NK-92 (cell line): Measurements from ENCODE around the gene POLR3E.
"Not testable (repeated sequence)": the region's sequence is repeated elsewhere in the genome, so short reads cannot be mapped to it uniquely, and the experiment has no call there.

Experiments
- DNase-seq: peaks from one replicate; lab custom pipeline; 2025; ENCODE audit not compliant: unreplicated experiment; lab: John Stamatoyannopoulos, UW

The POLR3E gene

DNA sequence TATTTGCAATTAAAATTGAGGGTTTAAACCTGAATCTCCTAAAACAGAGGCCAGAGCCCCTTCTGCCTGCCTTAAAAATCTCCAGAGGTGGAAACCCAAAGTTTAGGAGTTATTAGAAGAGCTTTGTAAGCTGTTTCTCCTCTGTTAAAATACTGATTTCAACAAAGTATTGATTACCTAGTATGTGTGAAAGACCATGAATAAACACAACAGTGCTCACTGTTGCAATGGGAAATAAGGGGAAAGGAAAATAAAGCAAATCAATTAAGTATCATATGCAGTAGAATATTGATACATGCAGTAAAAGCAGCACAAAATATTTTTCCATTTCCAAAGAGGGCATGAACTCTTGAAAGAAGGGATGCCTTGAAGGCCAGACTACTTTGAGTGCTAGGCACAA, 62.5 kb downstream of the POLR3E start:
- no peak for DNase-seq

DNA sequence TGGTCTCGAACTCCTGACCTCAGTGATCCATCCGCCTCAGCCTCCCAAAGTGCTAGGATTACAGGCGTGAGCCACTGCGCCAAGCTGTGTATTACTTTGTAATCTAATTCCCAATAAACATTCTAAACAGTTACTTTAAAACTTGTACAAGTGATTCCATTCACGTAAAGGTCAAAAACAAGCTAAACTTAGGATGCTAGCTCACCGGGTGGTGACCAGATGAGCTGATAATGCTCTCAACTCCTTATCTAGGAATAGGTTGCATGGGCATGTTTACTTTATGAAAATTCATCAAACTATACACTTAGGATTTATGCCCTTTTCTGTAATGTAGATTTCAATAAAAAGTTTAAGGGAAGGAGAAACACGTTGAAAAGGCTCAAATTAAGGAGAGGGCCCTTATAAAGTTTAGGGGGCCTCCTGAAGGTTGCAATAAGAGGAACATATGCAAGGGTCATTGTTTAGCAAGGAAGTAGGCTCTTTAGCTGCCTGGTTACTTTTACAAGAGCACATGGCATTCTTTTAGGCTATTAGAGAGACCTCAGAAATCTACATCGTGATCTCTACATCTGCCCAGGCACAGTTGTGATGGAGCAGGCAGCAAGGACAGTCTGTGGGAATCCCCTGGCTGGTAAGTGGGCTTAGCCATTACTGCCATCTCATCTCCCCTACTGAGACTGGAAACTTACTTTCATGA, 63.9 kb downstream of the POLR3E start:
- no peak for DNase-seq

DNA sequence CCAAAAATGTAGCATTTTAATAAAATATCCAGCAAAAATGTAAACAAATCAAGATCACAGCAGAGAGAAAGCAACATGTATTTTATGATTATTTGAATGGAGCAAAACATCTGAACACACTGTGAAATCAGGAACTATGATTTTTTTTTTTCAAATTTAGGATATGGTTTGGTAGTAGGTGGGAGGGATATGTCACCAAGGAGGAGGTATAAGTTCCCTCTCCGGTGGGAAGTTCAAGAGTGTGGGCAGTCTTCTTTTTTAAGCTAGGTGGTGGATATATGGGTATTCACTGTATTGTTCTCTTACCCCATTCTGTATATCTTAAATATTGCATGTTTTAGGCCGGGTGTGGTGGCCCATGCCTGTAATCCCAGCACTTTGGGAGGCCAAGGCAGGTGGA, 67.0 kb downstream of the POLR3E start:
- DNase-seq, result no peak

DNA sequence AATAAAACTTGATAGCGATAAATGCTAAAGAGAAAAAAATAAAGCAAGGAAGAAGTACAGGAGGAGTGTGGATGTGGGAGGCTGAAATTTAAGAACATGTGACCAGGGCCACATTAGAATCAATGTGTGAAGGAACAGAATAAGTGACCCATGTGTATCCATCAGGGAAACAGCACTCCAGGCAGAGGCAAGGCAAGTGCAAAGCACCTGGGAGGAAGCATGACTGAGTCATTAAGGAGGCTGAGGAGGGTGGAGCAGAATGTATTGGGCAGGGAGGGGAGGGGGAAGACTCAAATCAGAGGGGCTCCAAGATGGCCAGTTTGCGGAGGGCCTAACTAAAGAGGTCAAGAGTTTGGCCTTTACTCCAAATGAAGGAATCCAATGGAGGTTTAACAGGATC, 69.2 kb downstream of the POLR3E start:
- DNase-seq, result no peak

DNA sequence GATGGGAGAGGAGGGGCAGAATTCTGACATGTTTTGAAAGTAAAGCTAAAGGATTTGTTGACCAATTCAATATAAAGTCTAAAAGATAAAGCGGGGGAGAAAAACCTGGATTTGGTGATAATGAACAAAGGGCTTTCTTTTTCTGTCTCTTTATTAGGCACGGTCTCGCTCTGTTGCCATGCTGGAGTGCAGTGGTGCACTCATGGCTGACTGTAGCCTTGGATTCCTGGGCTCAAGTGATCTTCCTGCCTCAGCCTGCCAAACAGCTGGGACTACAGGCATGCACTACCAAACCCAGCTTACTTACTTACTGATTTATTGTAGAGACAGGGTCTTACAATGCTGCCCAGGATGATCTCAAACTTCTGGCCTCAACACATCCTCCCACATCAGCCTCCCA, 69.7 kb downstream of the POLR3E start:
- no peak for DNase-seq

DNA sequence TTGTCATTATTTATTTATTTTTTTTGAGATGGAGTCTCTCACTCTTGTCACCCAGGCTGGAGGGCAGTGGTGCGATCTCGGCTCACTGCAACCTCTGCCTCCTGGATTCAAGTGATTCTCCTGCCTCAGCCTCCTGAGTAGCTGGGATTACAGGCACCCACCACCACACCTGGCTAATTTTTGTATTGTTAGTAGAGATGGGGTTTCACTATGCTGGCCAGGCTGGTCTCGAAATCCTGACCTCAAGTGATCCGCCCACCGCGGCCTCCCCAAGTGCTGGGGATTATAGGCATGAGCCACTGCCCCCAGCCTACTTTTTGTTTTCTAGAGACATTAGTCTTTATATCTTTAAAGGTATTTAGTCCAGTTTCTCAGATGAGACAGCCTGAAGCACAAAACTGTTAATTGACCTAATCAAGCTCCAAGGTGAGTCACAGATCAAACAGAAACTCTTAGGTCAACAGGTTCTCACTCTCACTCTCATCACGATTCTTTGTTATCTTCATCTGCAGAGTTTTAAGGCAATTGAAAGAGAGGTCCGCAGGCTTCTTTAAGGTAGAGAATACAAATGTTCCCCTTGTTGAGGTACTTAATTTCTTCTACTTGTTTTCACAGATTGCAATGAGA, 71.1 kb downstream of the POLR3E start:
- not testable (repeated sequence) for DNase-seq

DNA sequence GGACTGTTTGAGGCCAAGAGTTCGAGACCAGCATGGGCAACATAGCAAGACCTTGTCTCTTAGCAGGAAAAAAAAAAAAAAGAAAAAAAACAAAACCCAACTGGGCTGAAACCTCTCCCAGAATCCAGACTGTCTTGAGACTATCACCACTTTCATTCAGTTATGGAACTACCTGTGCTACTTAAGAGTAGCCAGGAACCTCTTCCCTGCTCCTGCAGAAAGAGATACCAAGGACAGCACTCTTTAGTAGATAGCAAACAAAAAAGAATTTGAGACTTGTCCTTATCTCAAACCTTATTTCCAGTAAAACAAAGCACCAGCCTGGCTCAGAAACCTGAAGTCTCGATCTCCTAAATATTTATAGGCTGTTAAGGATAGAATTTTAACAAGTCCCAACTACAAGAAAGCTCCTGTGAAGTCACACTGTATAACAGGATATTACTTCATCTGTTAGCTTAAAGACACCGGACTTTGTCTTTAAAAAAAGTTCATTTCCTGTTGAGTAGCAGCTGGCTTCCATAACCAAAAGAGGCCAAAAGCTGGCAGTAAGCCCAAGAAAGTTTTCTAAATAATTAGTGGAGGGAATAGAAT, 72.1 kb downstream of the POLR3E start:
- no peak for DNase-seq

DNA sequence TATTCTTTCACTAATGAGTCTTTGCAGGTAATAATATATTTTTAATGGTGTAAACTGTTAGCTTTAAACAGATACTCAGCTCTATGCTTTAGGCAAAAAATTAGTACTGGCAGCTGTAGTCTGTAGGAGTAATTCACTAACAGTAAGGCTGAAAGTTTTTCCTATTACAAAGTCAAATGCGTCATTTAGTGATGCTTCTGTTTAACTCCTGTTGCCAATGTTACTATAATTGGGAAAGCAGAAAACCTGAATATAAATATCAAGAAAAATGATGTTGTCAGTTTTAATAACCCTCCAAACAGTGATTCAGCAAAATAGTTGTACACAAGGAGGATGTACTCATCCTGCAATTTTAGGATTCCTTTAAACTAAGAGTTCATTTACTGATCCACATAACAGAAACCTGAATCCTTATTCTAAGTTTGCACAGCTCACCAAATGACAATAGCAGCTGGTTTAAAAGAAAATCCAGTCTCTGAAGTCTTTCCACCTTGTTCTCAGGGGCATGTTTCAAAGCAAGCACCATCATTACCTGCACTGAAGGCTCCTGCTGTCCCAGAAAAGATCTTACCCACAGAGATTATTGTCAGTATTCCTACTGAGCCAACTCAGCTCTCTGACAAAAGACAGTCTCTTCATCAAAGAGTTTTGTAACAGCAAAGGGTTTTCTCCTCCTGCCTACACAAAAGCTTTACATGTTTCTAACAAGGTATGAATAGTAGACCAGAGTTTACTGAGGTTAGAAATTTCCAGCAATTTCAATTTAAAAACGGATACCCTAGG, 73.0 kb downstream of the POLR3E start:
- no peak for DNase-seq

DNA sequence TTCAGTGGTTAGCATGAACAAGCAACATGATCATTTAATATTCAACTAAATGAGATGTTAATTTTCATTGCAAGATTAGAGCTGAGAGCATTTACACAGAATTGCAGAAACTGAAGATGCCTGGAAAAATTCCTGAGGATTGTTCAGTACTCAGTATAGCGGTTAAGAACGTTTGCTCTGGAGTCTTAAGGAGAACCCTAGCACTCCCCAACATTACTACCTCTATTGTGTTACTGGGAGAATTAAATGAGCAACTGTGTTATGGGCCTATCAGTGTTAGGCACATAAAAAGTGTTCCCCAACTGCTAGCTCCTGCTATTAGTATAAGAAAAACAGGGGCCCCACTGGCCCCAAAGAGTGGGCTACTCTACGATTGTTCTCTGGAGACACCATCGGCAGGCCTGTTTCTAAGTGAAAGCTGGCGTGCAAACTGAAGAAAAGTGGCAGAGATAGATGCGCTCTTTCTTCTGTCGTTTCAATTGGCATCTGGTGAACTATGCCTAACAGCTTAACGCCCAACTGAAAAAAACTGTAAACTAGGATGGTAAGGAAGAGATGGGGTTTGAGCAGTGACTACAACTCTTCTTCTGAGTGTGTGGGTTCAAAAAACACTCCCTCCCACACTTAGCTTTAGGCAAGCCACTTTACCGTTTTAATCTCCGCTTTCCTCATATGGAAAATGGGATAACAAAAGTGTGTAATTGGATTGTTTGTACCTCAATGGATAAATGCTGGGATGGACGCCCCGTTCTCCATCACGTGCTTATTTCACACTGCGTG, 75.9 kb downstream of the POLR3E start:
- DNase-seq, result no peak

DNA sequence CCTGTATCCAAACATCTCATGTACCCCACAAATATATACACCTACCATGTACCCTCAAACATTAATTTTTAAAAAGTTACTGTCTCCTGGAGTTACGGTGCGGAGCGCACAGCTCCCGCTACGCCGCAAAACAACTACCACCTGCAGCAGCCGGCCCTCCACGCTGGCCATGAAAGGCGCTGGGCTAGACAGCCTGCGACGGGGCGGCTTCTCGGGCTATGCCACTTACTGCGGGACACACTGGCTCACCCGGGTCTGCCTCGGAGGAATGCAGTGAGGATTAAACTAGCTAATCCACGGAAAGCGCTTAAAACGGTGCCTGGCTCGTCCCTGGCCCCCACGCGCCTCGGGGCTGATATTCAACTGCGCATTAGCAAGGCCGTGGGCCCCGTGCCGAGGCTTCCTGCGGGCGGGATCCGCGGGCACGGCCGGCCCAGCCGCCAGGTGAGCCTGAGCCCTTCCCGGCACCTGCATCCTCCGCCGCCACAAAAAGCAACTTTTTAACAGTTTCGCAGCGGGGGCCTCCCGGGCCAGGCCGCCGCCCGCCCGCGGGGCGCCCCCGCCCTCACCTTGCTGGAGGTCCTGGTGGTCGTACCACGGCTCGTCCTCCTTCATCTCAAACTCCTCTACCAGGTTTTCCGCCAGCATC, 76.6 kb downstream of the POLR3E start:
- DNase-seq, result no peak

DNA sequence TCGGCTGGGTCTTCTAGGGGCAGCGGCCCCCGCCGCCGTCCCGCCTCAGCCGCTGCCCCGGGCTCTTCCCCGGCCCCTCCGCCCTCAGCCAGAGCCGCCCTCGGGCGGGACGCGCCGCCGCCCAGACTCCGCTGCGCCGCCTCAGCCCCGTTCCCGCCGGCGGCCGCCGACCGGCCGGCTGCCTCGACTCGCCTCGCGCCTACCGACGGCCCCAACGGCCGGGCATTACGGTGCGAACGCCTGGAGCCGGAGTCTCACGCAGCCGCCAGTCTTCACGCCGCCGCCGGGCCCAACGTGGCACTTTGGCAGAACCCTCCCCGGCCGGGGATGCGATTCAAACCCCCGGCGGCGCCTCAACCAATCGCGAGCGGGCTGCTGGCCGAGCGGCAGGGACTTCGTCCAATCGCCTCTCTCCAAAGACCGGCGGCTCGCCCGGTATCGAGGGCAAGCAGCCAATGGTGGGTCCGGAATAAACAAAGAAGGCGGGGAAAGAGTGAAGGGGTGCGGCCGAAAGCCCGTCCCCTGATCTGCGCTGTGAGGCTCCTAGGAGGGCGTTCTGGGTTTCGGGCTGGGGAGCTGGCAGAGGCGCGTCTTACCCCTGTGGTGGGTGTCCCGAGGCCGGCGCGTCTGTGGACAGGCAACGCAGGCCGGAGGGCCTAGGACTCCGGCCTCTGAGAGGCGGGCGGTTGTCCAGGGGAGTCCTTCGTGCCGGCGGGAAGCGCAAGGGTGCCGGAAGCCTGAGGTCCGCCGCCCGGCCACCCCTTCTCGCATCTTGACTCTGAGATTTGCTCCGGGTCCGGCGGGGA, 77.3 kb downstream of the POLR3E start, which contains the start of gene CDR2:
Gene CDR2 (minus strand): TSS at position 309 of the 806 bp plus-strand sequence. CDS start 310 bp downstream, outside the sequence.
- peak; percentile 92 for DNase-seq

DNA sequence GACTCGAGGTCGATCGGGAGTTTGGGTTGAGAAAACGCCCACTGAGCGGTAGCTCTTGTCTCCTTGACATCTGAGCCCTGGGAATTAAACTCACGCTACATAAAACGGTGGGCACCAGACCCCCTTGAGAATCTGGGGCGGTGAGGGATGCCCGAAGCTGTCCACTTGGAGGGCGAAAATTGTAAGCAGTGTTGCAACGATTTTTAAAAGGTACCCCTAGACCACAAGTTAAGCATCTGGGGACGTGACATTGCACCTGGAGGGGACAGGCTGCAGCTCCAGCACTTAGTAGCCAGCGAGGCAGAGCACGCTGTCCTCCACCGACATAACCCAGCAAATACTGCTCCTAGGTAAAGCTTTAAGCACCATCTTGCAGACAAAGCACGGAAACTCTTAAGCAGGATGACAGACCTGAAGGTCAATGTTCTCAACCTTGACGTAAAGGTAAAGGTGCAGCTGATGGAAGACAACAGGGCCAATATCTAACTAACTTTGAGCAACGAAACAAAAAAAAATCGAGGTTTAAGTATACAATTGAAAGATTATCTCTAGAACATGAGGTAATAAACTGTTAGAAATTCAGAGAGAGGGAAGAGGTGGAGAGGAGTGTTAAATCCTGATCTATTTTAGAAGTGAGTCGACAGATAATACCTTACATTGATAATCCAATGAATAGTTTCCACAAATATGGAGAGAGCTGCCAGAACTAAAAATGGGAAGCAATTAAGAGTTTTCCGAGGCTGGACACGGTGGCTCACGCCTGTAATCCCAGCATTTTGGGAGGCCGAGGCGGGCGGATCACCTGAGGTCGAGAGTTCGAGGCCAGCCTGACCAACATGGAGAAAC, 78.1 kb downstream of the POLR3E start:
- no peak for DNase-seq

DNA sequence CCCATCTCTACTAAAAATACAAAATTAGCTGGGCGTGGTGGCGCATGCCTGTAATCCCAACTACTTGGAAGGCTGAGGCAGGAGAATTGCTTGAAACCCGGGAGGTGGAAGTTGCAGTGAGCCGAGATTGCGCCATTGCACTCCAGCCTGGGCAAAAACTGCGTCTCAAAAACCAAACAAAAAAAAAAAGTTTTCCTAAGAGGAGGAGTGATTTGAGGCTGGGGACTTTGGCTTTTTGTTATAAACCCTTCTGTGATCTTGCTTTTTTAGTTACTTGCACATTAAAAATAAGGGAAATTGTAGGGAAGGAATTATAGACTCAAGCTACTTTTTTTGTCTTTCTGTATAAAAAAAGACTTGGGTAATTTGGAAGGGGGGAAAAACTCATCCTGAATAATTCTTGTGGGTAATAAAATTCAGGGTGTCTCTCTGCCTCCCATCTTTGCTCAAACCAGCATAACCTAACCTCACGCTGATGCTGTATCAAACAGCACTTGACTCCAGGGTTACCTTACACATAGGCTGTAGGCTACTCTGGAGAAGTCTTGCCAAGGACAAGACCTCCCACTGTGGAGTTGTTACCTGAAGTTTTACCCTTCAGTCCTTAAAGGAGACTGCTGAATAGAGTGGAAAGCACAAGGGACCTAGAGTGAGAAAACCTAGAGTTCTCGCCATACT, 78.9 kb downstream of the POLR3E start:
- no peak for DNase-seq

DNA sequence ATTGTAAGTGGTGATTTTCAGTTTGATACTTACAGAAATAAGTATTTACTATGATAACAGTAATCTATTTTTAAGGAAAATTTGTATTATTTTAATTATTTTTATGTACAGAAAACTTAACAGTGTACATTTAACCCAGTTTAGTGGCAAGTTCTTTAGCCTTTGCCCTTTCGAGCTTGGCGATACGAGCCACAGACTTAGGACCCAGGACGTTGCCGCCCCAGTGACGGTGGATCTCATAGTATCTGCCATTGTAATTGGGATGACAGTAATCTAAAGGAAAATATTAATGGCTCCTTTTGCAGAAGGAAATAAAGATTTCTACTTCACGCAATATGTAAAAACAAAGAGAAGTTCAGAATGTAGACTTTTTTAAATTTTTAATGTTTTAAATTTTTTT, 82.4 kb downstream of the POLR3E start:
- no peak for DNase-seq

DNA sequence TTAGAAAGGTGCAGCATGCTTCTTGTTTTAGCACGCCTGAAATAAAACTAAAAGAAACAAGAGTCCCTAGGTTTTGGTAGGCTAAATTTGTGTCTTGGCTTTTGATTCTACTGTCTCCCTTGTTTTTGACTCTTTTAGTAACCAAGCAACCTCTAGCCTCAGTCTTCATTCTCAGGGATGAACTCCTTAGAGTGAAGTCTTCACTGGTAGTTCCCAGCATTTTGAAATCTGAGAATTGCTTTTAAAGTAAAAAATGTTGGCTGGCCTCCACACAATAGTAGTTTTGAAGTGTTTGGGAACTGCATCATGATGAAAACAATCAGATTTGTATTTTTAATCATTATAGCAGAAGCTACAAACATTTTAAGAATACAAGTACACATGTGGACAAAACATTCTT, 83.3 kb downstream of the POLR3E start:
- DNase-seq, result no peak

DNA sequence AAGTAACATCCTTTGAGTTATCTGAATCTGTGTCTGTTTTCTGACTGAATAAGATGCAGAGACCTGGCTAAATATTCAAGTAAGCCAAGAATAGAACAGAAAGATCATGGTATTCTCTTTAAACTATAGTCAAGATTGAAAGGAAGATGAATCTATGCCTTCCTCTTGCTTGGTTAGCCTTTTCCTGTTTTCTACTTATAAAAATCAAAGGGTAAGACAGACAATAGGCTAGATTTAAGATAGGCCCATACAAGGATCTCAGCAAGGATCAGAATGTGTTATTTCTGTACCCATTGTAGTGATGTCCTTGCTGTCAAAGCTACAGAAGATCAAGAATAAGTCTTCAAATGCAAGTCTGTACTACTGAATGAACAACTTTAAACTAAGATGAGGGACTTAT, 84.2 kb downstream of the POLR3E start:
- DNase-seq, result no peak

DNA sequence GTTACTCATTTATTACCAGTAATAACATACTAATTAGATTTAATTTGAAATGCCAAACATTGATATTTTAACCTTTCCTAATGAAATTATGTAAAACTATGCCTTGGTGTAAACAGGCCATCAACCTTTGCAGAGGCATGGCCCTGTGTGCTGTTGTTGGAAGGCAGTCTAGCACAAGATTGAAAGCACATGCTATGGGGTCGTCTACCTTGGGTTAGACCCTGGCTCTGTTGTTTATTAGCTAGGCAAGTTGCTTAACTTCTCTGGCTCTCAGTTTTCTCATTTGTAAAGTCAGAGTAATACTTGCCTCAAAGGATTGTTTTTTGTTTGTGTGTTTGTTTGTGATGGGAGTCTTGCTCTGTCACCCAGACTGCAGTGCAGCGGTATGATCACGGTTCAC, 86.6 kb downstream of the POLR3E start:
- no peak for DNase-seq
